ENCODE results near the gene SLC9A8. TPM values are rescaled to one million over a fixed set of nuclear protein-coding genes. Genes with fewer than 3 reads are reported as not detected.

The SLC9A8 gene
- total RNA-seq, 1 experiment from 2014 or later: 6.7 TPM

DNA sequence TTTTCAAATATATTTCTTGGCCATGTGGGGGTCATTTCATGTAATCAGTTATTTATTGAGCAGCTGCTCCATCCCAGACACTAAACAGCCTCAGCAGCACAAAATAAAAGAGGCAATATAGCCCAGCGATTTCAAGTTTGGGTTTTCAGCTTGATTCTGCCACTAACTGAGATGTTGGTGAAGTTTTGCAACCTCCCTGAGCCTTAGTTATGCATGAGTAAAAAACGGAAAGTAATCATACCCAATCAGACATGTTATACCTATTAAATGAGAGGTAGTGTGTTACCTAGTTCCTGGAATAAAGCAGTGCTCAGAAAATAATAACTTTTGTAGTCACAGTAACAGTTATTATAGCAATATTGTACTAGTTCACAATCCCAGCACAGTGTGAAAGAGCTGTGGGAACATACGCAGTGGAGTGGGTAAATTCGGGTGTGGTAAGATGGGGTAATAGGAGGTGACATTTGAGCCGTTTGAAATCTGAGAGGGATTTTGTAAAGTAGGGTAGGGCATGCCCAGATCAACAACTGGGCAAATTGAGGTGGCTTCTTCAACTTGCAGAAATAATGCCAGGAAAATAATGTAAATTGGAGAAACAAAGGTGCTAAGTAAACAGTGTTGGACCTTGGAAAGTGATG lies 1.5 kb downstream of the SLC9A8 start:
- peaks cover 15% of the 10 kb centered on the region for H3K79me2 ChIP-seq (ENCODE audit: insufficient read depth, low read length)
- H3K4me1 ChIP-seq (ENCODE audit: control insufficient read depth in 1 of 2, insufficient read depth in 2 of 2, low read length in 2 of 2): peaks cover 19 to 22% of the 10 kb centered on the region in 2 experiments
- no peak for TF ChIP-seq ZNF274 (IDR thresholded peaks at IDR 0.05; ENCODE audit: low read depth, low read length)
- no peak for TF ChIP-seq SRF (IDR thresholded peaks at IDR 0.05; ENCODE audit: low read depth)
- no peak for TF ChIP-seq RAD21 (IDR thresholded peaks at IDR 0.05; ENCODE audit: low read depth)
- TF ChIP-seq, protein P1, sequence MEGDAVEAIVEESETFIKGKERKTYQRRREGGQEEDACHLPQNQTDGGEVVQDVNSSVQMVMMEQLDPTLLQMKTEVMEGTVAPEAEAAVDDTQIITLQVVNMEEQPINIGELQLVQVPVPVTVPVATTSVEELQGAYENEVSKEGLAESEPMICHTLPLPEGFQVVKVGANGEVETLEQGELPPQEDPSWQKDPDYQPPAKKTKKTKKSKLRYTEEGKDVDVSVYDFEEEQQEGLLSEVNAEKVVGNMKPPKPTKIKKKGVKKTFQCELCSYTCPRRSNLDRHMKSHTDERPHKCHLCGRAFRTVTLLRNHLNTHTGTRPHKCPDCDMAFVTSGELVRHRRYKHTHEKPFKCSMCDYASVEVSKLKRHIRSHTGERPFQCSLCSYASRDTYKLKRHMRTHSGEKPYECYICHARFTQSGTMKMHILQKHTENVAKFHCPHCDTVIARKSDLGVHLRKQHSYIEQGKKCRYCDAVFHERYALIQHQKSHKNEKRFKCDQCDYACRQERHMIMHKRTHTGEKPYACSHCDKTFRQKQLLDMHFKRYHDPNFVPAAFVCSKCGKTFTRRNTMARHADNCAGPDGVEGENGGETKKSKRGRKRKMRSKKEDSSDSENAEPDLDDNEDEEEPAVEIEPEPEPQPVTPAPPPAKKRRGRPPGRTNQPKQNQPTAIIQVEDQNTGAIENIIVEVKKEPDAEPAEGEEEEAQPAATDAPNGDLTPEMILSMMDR (IDR thresholded peaks at IDR 0.05 in 2 of 3, conservative IDR thresholded peaks at IDR 0.05 in 1 of 3; ENCODE audit: borderline replicate concordance in 1 of 3, insufficient read depth in 1 of 3, low read depth in 2 of 3, low read length in 2 of 3): no peak
- TF ChIP-seq ELF1 (IDR thresholded peaks at IDR 0.05; ENCODE audit: borderline replicate concordance, low read depth): no peak
- no peaks in the 10 kb centered on the region for H3K27me3 ChIP-seq (ENCODE audit: insufficient read depth, low read length)
- CTCF ChIA-PET: no interaction called here
- H3K36me3 ChIP-seq (ENCODE audit: control insufficient read depth in 1 of 2, insufficient read depth in 2 of 2, low read length in 2 of 2): peaks cover 5% of the 10 kb centered on the region in 2 experiments; a peak in 3 of 4 replicates
- H3K4me3 ChIP-seq (replicated peaks in 1 of 2; ENCODE audit: low read depth in 1 of 2, low read length in 2 of 2): peak overlapping the region; percentile 68 to 90
- no peaks in the 10 kb centered on the region for H3K9me3 ChIP-seq (ENCODE audit: control insufficient read depth in 1 of 2, insufficient read depth in 1 of 2, low read depth in 1 of 2, low read length in 2 of 2)
- ATAC-seq: no peak
- POLR2A ChIA-PET: no interaction called here
- peak overlapping the region; percentile 67; the same call in 1 of the 2 replicates for H3K27ac ChIP-seq (ENCODE audit: low read depth, low read length)
- peak overlapping the region; percentile 82 for H3K9ac ChIP-seq (ENCODE audit: low read length)
- no peak overlapping the region for H2AFZ ChIP-seq (ENCODE audit: low read depth, low read length, poor library complexity, severe bottlenecking)
- intact Hi-C loops (cut with micrococcal nuclease): no loop called here
- RAD21 ChIA-PET (ENCODE audit: low non-redundant PET in 1 of 2, low total read pairs in 2 of 2, uncharacterized antibody in 2 of 2, unreplicated experiment in 2 of 2): no interaction called here
- DNase-seq (ENCODE audit: low read depth, low spot score): no peak
- peak overlapping the region; percentile 78 for H3K4me2 ChIP-seq (ENCODE audit: low read length)
- no peaks in the 10 kb centered on the region for H3K9me2 ChIP-seq (ENCODE audit: insufficient read depth)
- BruUV-seq (replicated peaks): no TSS peak
- no peaks in the 10 kb centered on the region for H4K20me1 ChIP-seq (ENCODE audit: insufficient read depth)

DNA sequence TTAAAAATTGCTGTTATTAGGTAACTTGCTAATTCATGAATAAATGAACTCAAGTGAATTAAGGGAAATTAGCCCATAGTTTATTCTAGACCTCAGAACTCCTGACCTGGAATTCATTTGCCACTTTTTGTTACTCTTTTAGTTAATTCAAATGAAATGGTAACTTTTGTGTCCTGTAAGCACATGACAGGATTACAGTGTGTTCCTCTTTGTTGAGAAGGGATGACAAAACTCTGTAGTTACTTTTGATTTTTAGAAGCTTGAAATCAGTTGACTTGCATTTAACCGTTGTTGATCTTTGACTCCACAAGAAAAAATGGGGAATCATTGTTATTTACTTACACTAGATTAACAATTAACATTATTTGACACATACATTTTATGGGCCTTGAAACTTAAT lies 6.2 kb downstream of the SLC9A8 start:
- H3K4me2 ChIP-seq (ENCODE audit: low read length): no peak overlapping the region
- peaks cover 9% of the 10 kb centered on the region for H3K79me2 ChIP-seq (ENCODE audit: insufficient read depth, low read length)
- H3K27ac ChIP-seq (ENCODE audit: low read depth, low read length): no peak overlapping the region
- ATAC-seq: no peak
- RAD21 ChIA-PET (ENCODE audit: low non-redundant PET in 1 of 2, low total read pairs in 2 of 2, uncharacterized antibody in 2 of 2, unreplicated experiment in 2 of 2): no interaction called here
- DNase-seq (ENCODE audit: low read depth, low spot score): no peak
- no peaks in the 10 kb centered on the region for H3K9me3 ChIP-seq (ENCODE audit: control insufficient read depth in 1 of 2, insufficient read depth in 1 of 2, low read depth in 1 of 2, low read length in 2 of 2)
- intact Hi-C loops (cut with micrococcal nuclease): no loop called here
- peaks cover 14 to 20% of the 10 kb centered on the region in 2 experiments; a peak in 3 of 4 replicates for H3K36me3 ChIP-seq (ENCODE audit: control insufficient read depth in 1 of 2, insufficient read depth in 2 of 2, low read length in 2 of 2)
- H3K9me2 ChIP-seq (ENCODE audit: insufficient read depth): no peaks in the 10 kb centered on the region
- no peak overlapping the region for H2AFZ ChIP-seq (ENCODE audit: low read depth, low read length, poor library complexity, severe bottlenecking)
- CTCF ChIA-PET: no interaction called here
- H3K9ac ChIP-seq (ENCODE audit: low read length): no peak overlapping the region
- H3K27me3 ChIP-seq (ENCODE audit: insufficient read depth, low read length): no peaks in the 10 kb centered on the region
- POLR2A ChIA-PET: no interaction called here
- H3K4me3 ChIP-seq (replicated peaks in 1 of 2; ENCODE audit: low read depth in 1 of 2, low read length in 2 of 2): no peak overlapping the region
- TF ChIP-seq EZH2 (IDR thresholded peaks at IDR 0.05) (no peak), ZFX (IDR thresholded peaks at IDR 0.05) (no peak), EGR1 (IDR thresholded peaks at IDR 0.05; ENCODE audit: low read depth) (no peak), TCF7L2 (IDR thresholded peaks at IDR 0.05; ENCODE audit: borderline replicate concordance, extremely low read depth, insufficient read depth, insufficient read length) (no peak), SP1 (IDR thresholded peaks at IDR 0.05; ENCODE audit: low read depth) (no peak), POLR2A (IDR thresholded peaks at IDR 0.05; ENCODE audit: borderline replicate concordance, extremely low read depth, insufficient read depth, insufficient read length) (no peak), CBX3 (IDR thresholded peaks at IDR 0.05; ENCODE audit: low read depth) (no peak), ELF1 (IDR thresholded peaks at IDR 0.05; ENCODE audit: borderline replicate concordance, low read depth) (no peak), POLR2AphosphoS5 (IDR thresholded peaks at IDR 0.05; ENCODE audit: low read depth, low read length) (no peak), FOSL1 (IDR thresholded peaks at IDR 0.05; ENCODE audit: low read depth) (no peak), JUND (IDR thresholded peaks at IDR 0.05) (no peak)
- TF ChIP-seq, protein P1 (IDR thresholded peaks at IDR 0.05 in 2 of 3, conservative IDR thresholded peaks at IDR 0.05 in 1 of 3; ENCODE audit: borderline replicate concordance in 1 of 3, insufficient read depth in 1 of 3, low read depth in 2 of 3, low read length in 2 of 3): no peak
- no TSS peak for BruUV-seq (replicated peaks)
- H3K4me1 ChIP-seq (ENCODE audit: control insufficient read depth in 1 of 2, insufficient read depth in 2 of 2, low read length in 2 of 2): peaks cover 8 to 13% of the 10 kb centered on the region in 2 experiments
- H4K20me1 ChIP-seq (ENCODE audit: insufficient read depth): no peaks in the 10 kb centered on the region
